SKM-1 (cell line): ENCODE results near the gene GRM7.

Source experiments
- DNase-seq: peaks from one replicate; lab custom pipeline; 2025; ENCODE audit not compliant: unreplicated experiment; lab: John Stamatoyannopoulos, UW

The GRM7 gene

DNA sequence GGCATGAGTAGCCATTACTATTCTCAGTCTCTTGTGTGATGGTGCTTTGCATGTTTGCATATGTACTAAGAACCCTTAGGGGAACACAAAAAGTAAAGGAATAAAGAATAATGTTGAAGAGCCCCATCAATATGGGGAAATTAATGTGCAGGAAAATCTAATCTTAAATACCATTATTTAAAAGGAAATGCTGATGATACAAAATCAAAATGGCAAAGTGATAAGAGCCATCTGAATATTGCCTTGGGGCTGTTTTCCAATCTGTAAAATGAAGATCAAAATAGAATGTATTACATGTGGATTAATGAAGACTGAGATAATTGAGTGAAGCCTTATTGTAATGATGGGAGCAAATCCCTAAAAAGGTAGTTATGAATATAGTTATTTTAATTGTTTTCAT is 771.4 kb downstream of the GRM7 start:
- DNase-seq = no peak

DNA sequence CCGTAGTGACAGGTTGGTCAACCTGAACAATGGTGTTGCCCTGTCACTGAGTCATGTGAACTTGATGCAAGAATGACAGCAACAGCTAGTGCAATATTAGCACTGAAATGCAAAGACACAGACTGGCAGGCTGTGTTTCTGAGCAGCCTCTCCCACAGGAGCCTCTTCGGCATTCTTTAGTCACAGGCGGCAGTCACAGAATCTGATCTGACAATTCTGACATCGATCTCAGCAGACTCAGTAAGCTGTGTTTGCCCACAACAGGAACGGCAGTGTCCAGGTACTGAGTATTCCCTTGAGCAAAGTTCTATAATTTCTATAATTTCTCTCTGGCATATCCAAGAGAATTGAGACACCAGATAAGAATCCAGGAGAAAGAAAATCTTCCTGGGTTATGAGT is 776.8 kb downstream of the GRM7 start:
- DNase-seq = no peak

DNA sequence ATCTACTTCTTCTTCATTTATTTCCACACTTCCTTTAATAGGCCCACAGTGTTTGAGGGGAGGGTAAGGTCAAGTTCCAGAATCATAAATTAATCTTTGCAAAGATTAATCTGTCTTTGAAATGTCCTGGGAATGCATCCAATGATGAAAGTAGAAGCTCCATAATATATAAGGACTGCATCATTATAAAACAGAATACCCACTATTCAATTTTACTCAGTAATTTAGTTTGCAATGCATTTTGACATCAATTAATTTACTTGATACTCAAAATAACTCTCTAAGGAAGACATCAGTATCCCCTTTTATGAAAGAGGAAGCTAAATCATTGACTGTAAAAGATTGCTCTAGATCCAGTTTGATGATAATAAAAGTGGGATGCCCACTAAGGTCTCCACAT is 777.2 kb downstream of the GRM7 start:
- DNase-seq = no peak

DNA sequence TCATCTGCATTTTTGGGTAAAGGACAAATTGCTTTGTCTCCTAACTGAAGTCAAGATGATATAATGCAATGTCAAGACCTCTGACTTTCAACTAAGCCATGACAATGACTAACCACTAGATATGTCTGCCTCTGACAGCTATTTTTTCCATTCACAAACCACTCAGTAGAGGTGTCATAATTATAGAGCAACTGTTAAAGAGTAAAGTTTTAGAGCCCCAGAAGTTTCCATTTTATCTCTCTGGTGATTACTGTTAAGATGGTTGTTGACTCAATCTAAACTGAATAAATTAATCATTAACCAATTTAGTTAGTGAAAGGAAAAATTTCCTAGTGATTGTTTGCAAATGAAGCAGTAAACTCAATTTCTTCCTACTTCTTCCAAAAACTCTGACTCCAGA is 779.9 kb downstream of the GRM7 start:
- DNase-seq = no peak

DNA sequence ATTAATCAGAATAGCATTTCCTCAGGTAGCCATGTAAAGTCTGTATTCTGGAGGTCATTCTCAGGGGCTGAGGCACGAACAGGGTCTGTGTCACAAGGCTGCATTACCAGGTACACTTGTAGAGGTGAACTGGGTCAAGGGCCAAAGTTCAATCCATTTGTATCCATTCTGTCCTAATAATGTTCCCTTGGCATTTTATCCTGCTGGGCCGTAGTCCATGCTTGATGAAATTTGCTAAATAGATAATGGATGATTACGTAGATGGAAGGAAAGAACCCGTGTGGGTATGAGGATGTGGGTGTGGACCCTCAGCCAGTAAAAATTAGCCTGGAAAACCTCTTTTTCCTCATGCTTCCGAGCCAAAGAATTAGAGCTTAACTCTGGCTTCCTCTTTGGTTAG is 785.9 kb downstream of the GRM7 start:
- DNase-seq = no peak

DNA sequence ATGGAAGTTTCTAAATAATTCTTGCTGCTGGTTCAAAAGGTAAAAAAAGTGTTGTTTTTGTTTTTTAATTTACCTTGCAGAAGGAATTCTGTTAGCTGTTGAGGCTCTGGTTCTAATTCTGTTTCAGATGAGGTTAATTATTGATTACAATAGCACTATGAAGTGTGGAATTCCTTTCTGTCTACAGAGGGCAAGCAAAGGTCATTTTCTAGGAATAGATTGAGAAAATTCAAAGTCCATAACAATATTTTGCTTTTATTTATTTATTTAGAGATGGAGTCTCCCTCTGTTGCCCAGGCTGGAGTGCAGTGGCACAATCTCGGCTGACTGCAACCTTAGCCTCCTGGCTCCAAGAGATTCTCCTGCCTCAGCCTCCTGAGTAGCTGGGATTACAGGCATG is 789.6 kb downstream of the GRM7 start:
- DNase-seq = no peak

DNA sequence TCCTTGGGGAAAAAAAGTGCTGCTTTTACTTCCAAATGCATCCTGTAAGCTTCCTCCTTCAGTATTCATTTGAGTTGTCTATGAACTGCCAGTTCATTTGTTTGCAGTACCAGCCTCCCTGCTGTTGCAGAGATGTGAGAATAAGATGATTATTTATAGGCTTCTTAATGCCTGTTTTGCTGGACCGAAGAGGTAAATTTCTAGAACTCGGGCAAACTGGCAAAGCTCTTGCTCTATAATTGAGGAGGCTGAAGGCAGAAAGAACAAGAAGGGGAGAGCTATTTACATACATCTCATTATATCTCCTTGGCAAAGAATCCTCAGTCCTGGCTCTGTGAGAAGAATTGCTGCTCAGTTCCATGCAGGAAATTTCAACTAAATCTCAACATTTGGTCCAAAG is 790.4 kb downstream of the GRM7 start:
- DNase-seq = no peak

DNA sequence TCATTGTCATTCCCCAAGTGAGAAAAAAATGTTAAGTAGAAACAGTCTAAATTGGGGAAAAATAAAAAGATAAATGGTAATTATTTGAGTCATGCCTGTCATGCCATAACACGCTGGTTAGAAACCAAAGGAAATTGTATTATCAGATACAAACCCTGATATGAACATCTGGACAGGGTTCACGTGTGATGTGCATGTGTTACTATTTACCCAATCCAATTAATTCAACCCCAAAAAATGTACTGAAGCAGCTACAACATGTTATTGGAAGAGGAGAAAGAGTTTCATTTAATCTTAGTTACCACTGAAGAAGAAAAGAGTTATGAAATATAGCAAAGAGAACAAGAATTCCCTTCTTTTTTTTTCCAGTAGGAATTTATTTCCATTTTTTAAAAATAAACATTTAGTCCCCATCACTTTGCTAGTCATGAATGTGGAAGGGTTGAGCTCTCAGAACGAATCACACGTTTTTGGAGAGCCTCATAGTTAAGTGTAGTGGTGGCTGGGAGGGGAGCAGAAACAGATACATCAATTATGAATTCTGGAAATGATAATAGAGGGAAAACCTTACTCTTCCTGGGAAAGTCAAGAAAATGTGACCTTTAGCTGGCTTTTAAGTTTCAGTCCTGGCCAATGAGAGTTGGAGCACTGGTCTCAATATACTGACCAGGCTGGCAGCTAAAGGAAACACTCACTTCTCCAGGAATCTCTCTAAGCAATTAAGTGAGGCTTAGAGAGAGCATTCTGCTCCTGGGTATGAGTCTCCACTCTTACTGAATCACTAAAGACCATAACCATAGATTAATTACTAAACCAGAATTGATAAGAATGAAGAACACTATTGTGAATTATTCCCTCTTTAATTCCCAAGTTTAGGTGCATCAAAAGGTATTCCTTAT is 796.5 kb downstream of the GRM7 start:
- no peak for DNase-seq

DNA sequence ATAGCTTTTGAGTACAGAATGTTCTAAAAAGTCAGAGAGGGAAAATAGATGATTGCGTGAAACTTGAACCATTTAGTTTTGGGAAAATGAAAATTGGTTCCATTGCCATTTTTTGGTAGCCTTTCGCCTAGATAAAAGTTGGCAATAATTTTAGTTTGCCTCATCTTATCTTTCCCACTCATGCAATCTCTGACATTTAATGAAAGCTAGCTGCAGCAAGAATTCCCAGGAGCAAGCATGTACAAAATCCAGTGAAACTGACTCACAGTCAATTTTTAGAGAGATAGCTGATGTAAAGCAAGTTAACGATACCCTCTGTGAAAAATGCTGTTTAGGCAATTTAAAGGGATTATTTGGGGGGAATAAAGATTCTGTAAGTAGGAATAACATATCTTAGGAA is 797.4 kb downstream of the GRM7 start:
- DNase-seq = no peak

DNA sequence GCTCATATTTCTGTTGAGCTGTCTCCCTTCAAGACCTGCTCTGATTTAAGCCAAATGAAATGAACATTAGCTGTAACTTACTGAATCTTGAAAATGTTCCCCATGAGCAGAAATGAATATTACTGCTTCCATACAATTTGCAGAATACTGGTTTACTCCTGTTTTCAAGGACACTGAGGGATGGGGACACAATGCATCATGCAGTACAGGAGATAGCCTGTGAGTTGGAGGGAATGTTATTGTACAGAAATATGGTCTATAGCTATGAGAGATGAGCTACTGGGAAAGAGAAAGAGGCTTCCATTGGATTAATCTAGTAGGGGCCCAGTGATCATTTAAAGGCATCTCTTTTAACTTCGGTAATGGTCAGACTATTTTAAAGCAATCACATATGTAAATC is 798.2 kb downstream of the GRM7 start:
- DNase-seq = no peak

DNA sequence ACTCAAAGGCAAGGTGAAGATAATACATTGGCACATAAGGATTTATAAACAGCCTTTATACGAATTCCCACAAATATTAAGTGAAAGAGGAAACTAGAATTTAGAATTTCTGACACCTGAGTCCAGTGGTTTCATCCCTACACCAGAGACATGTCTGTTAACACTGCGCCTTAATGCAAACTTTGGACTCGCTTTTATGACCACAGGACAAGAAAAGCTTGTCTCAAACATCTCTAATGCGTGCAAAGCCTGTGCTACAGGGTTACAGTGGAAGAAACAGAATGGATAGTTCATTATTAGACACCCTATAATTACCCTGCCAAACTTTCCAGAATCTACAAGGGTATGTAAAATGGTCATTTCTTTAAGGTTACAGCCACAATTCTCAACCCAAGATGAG is 802.9 kb downstream of the GRM7 start:
- no peak for DNase-seq

DNA sequence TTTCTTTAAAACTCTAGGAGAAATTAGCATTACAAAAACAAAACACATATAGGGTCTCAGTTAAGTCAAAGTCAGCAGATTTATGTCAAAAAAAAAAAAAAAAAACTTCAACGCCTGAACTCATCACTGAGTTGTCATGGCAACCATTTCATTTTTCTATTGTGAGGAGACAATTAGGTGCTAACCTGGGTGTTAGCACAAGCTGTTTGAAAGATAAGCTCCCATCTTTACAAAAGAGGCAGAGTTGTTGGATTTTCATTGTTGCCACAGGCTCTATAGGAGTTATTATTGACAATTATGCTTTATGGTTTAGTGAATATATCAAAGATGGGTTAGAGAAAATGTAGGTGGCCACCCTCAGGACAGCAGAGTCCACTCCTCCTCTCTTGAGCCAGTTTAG is 806.9 kb downstream of the GRM7 start:
- DNase-seq = no peak

DNA sequence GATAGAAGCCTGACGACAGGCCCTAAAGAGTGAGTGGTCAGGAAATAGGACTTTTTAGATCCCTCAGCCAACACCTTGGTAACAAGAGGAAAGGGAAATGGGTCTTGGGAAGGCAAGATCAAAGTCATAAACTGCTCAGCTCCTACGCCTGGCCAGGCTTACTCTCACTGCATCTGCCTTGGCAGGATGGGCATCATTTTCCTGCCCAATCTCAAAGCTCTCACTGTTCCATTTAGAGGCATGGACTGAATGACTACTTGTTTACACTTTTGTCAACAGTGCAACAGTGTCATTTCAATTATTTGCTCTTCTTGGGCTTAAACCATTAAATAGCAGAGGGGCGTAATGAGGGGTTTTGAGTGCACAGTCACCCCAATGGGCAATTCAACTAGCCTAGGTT is 808.7 kb downstream of the GRM7 start:
- DNase-seq = no peak

DNA sequence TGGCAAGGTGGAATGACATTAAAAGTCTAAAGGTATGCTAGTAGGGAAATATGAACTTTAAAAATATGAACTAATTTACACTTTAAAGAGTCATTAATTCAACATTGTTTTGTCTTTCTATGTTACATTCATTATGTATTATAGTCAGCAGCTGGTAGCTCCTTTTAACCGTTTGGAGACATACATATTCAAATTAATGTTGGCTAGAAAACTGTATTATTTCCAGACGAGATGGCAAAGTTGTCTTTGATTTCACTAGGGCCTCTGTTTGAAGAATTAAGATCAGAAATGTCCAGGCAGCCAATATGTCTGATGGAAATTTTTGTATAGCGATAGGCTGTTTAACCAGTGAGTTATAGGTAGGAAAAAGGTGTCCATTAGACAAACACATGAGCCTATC is 817.6 kb downstream of the GRM7 start:
- DNase-seq = no peak

DNA sequence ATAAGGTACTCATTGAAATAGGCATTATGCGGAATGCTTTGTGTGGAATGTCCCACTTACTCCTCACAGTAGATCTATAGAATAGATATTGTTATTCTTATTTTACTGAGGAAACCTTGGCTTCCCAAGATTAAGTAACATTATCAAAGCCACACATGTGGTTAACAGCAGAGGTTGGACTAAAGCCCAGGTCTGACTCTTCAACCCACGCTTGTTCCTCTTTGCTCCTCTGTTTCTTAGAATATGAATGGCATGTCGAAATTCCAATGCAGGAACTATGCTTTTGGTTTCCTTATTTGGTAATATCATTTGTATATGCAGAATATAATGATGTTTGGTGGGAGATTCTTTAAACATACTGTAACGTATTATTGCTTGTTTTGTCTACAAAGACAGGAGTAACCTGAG is 821.9 kb downstream of the GRM7 start:
- peak; percentile 90 for DNase-seq

DNA sequence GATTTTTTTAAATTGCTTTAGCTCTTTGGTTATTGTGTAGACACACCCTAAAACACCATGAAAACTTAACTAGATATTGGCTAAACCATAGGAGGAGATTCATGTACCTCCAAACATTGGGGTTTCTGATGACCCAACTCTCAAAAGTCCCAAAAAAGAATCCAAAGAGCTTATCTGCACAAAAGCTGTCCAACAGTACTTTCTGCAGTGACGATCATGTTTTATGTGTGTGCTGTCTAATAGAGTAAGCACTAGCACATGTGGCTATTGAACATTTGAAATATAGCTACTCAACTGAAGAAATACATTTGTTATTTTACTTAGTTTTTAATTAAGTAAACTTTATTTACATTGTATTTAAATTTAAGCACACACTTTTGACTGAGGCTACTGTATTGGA is 822.5 kb downstream of the GRM7 start:
- DNase-seq = no peak

DNA sequence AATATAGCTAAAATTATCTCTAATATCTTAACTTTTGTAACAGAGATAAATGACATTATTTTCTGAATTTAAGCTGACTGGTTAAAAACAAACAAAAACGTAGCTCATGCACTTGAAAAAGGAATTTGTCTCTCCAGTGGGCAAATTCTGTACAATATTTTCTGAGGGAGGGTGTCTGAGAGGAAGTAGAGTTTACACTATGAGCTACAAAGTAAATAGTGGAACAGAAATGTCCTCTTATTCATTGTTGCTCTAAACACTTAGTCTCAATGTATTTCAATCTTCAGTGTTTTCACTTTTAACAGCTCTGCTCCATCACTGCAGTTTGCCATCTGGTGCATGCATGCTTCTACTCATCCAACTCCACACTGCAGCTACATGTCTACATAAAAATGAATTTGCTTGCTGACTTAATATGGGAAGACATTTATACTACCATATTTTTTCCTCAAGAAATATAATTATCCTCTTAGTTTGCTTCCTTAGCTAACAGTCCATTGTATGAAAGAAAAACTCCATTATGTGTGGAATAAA is 823.3 kb downstream of the GRM7 start:
- no peak for DNase-seq

DNA sequence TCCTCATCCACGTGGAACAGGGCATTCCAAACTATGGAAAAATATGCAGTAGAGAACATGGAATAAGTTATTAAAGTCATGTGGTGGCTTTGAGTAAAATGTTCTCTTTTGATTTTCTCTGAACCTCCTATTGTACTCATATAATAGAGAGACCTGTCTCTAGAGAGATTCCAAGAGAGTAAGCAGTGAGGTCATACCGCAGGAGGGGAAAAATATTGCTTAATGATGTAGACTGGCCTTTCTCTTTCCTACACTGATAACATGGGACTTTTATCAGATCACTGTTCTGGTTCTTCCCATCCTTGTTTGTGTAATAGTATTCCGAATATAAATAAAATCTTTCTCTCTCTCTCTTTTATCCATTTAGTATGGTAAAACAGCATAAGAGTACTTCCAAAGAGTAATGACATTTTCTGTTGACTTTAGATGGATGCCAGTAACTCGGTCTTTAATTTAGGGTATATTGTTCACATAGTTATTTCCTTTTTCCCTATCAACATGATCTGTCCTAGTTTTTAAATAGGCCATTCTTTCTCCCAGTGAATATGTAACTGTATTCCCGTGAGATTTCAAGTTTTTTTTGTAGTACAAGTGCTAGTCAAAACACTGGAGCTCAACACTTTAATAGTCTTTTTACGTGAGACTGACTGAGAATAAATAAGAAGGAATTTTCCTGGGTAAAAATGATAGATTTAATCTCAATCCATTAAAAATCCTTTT is 826.7 kb downstream of the GRM7 start:
- no peak for DNase-seq

DNA sequence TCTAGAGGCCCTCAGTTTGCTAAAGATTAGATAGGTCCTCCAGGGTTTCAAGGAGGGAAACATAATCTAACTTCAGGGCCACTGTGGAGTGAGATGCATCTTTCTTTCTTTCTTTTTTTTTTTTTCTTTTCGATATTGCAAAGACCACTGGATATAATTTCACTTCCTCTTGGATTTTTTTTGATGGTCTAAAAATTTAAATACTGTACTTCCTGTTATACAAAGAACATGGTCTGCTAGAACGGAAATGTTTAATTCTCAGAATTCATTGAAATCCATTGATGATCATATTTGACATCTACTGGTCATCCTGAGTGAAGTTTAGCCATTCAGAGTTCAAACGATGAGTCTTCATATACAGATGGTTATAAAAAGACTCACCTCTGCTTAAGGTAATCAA is 832.0 kb downstream of the GRM7 start:
- DNase-seq = no peak

DNA sequence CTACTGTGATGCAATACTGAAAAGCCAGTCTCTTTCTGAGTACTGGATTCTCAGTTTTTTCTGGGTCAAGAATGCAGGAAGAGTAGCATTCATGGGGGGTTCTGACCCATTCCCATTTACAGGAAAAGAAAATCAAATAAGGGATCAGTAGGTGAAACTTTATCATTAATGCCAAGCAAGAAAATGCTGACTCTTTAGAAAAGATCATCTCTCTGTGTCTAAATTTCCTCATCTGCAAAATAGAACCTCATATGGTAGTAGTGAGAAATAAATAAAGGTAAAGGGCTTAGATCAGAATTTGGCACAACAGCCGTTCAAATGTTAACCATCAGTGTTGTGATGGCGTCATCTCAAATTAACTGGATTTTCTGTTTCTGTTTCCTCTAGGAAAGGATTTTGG is 833.1 kb downstream of the GRM7 start:
- DNase-seq = no peak

DNA sequence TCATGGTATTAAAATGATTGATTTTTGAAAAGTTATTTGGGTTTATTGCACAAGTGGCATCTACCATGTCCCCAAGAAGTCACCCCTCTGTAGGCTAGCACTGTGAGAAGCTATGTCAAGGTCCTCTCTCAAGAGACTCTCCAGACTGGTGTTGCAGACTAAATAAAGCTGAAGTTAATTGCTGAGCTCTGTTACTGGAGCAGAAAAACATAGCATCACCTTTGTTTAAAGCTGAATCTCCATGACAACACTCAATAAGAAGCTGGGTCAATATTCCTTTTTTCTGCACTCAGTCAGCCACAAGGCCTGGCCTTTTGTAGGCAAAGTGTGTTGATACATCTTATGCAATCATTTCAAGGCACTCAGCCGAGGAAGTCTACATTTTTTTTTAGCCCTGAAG is 834.1 kb downstream of the GRM7 start:
- DNase-seq = no peak

DNA sequence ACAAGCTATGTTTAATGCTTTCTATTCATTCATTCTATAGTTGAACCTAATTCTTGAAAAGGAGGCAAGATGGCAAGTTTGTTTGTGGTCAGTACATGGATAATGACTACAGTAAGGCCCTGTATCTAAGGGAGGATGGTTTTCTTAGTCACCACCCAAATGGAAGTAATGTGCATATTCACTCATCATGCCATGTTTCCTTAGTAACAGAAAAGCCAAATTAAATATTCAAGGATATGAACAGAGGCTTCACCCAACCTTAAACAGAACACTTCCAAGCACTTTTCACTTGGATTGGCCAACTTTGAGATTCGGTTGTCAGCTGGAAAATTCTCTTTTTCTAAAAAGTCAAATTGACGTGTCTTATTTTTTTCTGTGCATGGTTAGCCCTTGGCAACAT is 835.4 kb downstream of the GRM7 start:
- DNase-seq = no peak
